GM11168 (cell line): ENCODE data around the gene SCLY.

Experiments
- in situ Hi-C: fragments of 300-500 bp; cut with MboI; formaldehyde crosslinking; loops from one replicate; pipeline ENCODE4 v1.12.0; 2022; ENCODE audit warnings: low sequenced_read_pairs; ENCODE audit not compliant: unreplicated experiment

The SCLY gene

GRCh38 chr2:238123991-238124470, 63.2 kb downstream of the SCLY start:
- in situ Hi-C loops: no loop called here

DNA sequence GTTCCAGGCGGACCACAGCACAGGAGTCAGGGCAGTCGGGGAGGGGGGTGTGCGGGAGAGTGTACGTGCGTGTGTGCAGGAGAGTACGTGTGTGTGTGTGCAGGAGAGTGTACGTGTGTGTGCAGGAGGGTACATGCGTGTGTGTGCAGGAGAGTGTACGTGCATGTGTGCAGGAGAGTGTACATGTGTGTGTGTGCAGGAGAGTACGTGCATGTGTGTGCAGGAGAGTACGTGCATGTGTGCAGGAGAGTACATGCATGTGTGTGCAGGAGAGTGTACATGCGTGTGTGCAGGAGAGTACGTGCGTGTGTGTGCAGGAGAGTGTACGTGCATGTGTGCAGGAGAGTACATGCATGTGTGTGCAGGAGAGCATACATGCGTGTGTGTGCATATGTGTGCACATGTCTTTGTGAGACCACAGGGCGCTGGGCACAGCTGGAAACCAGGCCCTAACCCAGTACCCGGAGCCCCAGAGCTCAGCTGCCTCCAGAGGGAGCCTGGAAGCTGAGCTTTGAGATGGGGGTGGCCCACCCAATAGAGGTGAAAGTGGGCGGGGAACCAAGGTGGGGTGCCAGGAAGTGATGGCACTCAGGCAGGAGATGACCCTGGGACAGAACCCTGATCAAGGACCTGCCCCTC, 63.8 kb downstream of the SCLY start:
- in situ Hi-C loops: no loop called here

DNA sequence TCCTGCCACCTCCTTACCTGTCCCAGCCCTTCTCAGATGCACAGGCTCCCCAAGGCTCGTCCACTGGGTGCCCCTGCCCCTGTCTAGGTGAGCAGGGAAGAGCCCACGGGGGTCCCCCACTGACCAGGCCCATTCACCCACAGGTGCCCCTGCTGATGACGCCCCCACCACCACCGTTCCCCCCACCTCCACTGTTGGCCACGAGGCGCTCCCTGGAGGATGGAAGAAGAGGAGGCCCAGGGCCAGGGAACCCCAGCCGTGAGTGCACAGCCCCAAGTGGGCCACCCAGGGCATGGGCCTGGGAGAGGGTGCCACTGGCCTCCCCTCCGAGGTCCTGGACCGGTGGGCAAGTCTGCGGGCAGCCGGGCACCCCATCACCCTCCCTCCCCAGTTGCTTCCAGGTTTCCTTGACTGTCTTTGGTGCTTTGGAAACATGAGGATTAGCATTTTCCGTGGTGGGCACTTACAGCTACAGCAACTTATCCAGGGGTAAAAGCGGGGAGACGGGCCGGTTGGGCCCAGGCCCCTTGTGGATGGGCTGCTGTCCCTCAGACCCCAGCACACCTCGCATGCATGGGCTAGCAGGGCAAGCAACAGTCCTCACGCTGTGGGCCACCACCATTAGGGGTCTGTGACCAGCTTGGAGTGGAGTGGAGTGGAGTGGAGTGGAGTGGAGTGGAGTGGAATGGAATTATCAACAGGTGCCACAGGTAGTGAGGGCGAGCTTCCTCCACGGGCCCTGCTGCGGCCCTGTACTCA, 64.5 kb downstream of the SCLY start:
- in situ Hi-C loops: no loop called here

- in situ Hi-C loops: no loop called here
Measured at GRCh38 chr2:238126338-238126737, 65.5 kb downstream of the SCLY start.

- in situ Hi-C loops: no loop called here
Measured at GRCh38 chr2:238126775-238127164, 66.0 kb downstream of the SCLY start.

- in situ Hi-C loops: no loop called here
Measured at GRCh38 chr2:238127165-238128060, 66.6 kb downstream of the SCLY start.

GRCh38 chr2:238128061-238128440, 67.2 kb downstream of the SCLY start:
- in situ Hi-C loops: no loop called here

- in situ Hi-C loops: no loop called here
Measured at GRCh38 chr2:238128534-238129001, 67.8 kb downstream of the SCLY start.

- in situ Hi-C loops: no loop called here
Measured at GRCh38 chr2:238129166-238130010, 68.6 kb downstream of the SCLY start.

DNA sequence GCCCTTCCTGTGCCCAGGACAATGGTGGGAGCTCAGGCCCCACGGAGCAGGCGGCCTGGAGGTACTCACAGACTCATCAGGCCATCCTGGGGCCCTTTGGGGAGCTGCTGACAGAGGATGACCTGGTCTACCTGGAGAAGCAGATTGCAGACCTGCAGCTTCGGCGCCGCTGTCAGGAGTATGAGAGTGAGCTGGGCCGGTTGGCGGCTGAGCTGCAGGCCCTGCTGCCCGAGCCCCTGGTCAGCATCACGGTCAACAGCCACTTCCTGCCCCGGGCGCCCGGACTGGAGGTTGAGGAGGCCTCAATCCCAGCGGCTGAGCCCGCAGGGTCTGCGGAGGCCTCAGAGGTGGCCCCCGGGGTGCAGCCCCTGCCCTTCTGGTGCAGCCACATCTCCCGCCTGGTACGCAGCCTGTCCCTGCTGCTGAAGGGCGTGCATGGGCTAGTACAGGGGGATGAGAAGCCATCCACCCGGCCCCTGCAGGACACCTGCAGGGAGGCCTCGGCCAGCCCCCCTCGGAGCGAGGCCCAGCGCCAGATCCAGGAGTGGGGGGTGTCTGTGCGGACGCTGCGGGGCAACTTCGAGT, 69.4 kb downstream of the SCLY start:
- in situ Hi-C loops: no loop called here

GRCh38 chr2:238130696-238131628, 70.2 kb downstream of the SCLY start:
- in situ Hi-C loops: no loop called here

- in situ Hi-C loops: no loop called here
Measured at GRCh38 chr2:238131761-238132462, 71.1 kb downstream of the SCLY start.

DNA sequence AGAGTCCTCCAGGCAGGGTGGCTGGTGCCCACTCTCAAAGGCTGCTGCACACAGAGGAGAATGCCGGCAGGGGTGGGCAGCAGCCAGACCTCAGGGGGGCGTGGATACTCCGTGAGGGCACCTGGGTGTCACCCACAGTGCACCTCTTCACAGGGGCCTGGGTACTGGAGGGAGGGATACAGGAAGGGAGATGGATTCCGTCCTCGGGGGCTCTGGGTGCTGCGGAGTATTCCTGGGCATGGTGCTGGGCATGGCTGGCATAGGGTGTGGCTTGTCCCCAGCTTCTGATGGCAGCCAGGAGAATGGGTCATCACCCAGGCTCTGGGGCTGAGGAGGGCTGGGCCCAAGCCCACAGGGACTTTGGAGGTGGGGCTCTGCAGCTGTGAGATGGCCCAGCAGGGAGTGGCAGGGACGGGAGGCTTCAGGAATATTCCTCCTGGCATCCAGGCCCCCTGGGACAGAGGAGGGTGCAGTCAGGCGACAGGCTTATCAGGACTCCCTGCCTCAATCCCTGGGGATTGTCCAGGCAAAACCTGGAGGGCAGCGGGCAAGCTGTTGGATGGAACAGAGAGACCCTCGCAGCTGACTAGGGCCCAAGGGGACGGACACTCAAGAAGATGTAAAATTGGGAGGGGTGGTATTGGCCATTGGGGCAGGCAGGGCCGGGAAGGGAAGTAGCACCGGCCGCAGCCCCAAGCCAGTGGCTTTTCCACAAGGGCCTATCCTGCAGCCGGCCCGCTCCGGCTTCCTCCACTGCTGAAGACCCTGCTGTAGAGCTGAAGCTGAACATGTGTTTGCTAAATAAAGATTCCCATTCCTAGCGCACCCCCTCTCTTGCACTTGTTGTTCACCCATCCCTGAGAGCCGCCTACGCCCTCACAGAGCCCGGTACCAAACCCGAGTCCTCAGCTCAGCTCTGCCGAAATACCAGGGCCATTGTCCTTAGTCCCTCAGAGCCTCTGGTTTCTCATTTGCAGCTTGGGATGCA, 72.0 kb downstream of the SCLY start:
- in situ Hi-C loops: no loop called here

- in situ Hi-C loops: no loop called here
Measured at GRCh38 chr2:238133499-238134392, 72.9 kb downstream of the SCLY start.

GRCh38 chr2:238134393-238134785, 73.6 kb downstream of the SCLY start:
- in situ Hi-C loops: no loop called here
